H1 (cell line): ENCODE data around the gene DLX4. TPM values are rescaled to one million over a fixed set of nuclear protein-coding genes. Genes with fewer than 3 reads are reported as not detected.
A peak's percentile ranks its signal among the peaks of the same experiment; 100 is the strongest.

Experiments used
- CTCF ChIA-PET: fragments of 300-600 bp; sonication (Branson Sonifier 250); formaldehyde crosslinking; loops from one replicate; lab custom pipeline; 2021; ENCODE audit not compliant: partially characterized antibody; lab: Charles Lee
- POLR2A ChIA-PET: fragments of 300-600 bp; sonication (Branson Sonifier 250); formaldehyde crosslinking; loops from one replicate; lab custom pipeline; 2021; ENCODE audit warnings: inconsistent platforms; ENCODE audit not compliant: partially characterized antibody; lab: Charles Lee
- DNase-seq, 2 experiments: peaks; one replicate each; pipeline versions ENCODE4 v3.0.0 to v3.0.0-alpha.2; 2010 to 2022; ENCODE audit warnings: low spot score in 2 of 2, low read depth in 1 of 2, mixed read lengths in 1 of 2
- FAIRE-seq: peaks from 2 replicates; lab custom pipeline; 2011; peaks lifted over from hg19 to GRCh38; lab: Jason Lieb, UNC
- H2AFZ ChIP-seq: 2 replicates; pipeline ENCODE4 v1.8.1; 2012; ENCODE audit warnings: low read length, inconsistent platforms
- H2AK5ac ChIP-seq: 2 replicates; pipeline ENCODE4 v1.6.1; 2013; ENCODE audit warnings: low read depth, low read length
- H2BK120ac ChIP-seq: replicated peaks from 2 replicates; pipeline ENCODE3; 2013; ENCODE audit warnings: low read depth, low read length, inconsistent platforms
- H2BK12ac ChIP-seq: 2 replicates; pipeline ENCODE4 v1.6.1; 2013; ENCODE audit warnings: low read depth, low read length
- H2BK15ac ChIP-seq: 2 replicates; pipeline ENCODE4 v1.6.1; 2013; ENCODE audit warnings: low read length
- H2BK20ac ChIP-seq: 2 replicates; pipeline ENCODE4 v1.6.1; 2013; ENCODE audit warnings: low read length
- H2BK5ac ChIP-seq: 2 replicates; pipeline ENCODE4 v1.6.1; 2013; ENCODE audit warnings: low read depth, low read length
- H3K14ac ChIP-seq: 2 replicates; pipeline ENCODE4 v1.6.1; 2013; ENCODE audit warnings: inconsistent platforms; ENCODE audit not compliant: insufficient read length
- H3K18ac ChIP-seq: 2 replicates; pipeline ENCODE4 v1.6.1; 2013; ENCODE audit warnings: low read length; ENCODE audit errors: extremely low read depth
- H3K23ac ChIP-seq: 2 replicates; pipeline ENCODE4 v1.6.1; 2013; ENCODE audit warnings: inconsistent platforms; ENCODE audit not compliant: insufficient read length
- H3K23me2 ChIP-seq: 2 replicates; pipeline ENCODE4 v1.6.1; 2013; ENCODE audit warnings: low read depth, low read length
- H3K27ac ChIP-seq: 2 replicates; pipeline ENCODE4 v1.6.1; 2011; ENCODE audit warnings: low read depth, low read length, inconsistent platforms
- H3K27me3 ChIP-seq, 4 experiments: replicated peaks in 1 of 4; 1 replicate in 1 of 4; 2 replicates in 3 of 4; pipeline versions ENCODE4 v1.6.1 to v1.8.1; 2011 to 2013; ENCODE audit warnings: low read length in 3 of 4, mild to moderate bottlenecking in 3 of 4, inconsistent platforms in 2 of 4, mixed read lengths in 2 of 4, moderate library complexity in 1 of 4; ENCODE audit not compliant: control insufficient read depth in 3 of 4, insufficient read depth in 3 of 4; ENCODE audit errors: extremely low read depth in 1 of 4
- H3K36me3 ChIP-seq, 4 experiments: 2 replicates each; pipeline versions ENCODE4 v1.6.1 to v1.8.1; 2011 to 2013; ENCODE audit warnings: mild to moderate bottlenecking in 4 of 4, low read length in 3 of 4, moderate library complexity in 2 of 4, control low read depth in 1 of 4, inconsistent platforms in 1 of 4; ENCODE audit not compliant: insufficient read depth in 4 of 4, control insufficient read depth in 2 of 4
- H3K4ac ChIP-seq: replicated peaks from 2 replicates; pipeline ENCODE3; 2013; ENCODE audit warnings: low read length, low read depth, mixed read lengths, inconsistent platforms; ENCODE audit not compliant: insufficient read length
- H3K4me1 ChIP-seq, 4 experiments: replicated peaks in 1 of 4; 1 replicate in 1 of 4; 2 replicates in 3 of 4; pipeline versions ENCODE4 v1.6.1 to v1.8.1; 2011 to 2013; ENCODE audit warnings: low read length in 3 of 4, inconsistent platforms in 2 of 4, mixed read lengths in 1 of 4; ENCODE audit not compliant: insufficient read depth in 4 of 4, control insufficient read depth in 3 of 4
- H3K4me2 ChIP-seq, 2 experiments: 2 replicates each; pipeline versions ENCODE4 v1.6.1 to v1.8.1; 2011 to 2013; ENCODE audit warnings: low read depth in 2 of 2, low read length in 2 of 2, control low read depth in 1 of 2, inconsistent platforms in 1 of 2, mild to moderate bottlenecking in 1 of 2; ENCODE audit not compliant: insufficient read depth in 1 of 2
- H3K4me3 ChIP-seq, 4 experiments: fragments of 200-600, 300-600 bp in 1 of 4; sonication (generic), shearing (Covaris generic), sonication (Bioruptor Twin) in 1 of 4; 2 replicates each; pipeline versions ENCODE4 v1.5.1 to v1.8.1; 2011 to 2016; ENCODE audit warnings: low read length in 4 of 4, low read depth in 3 of 4, control low read depth in 2 of 4, inconsistent platforms in 2 of 4, mild to moderate bottlenecking in 2 of 4, mixed read lengths in 1 of 4, moderate library complexity in 1 of 4; ENCODE audit not compliant: insufficient read depth in 2 of 4; ENCODE audit errors: extremely low read depth in 1 of 4
- H3K56ac ChIP-seq: replicated peaks from 2 replicates; pipeline ENCODE3; 2013; ENCODE audit warnings: low read depth, mild to moderate bottlenecking, mixed read lengths, low read length, inconsistent platforms; ENCODE audit not compliant: insufficient read length
- H3K79me1 ChIP-seq: 2 replicates; pipeline ENCODE4 v1.6.1; 2013; ENCODE audit warnings: low read depth, low read length, control low read depth
- H3K79me2 ChIP-seq, 2 experiments: 2 replicates each; pipeline versions ENCODE4 v1.6.1 to v1.8.1; 2012 to 2013; ENCODE audit warnings: low read length in 2 of 2, mild to moderate bottlenecking in 2 of 2, inconsistent platforms in 1 of 2; ENCODE audit not compliant: insufficient read depth in 2 of 2, control insufficient read depth in 1 of 2
- H3K9ac ChIP-seq, 4 experiments: replicated peaks in 1 of 4; 1 replicate in 1 of 4; 2 replicates in 3 of 4; pipeline versions ENCODE4 v1.6.1 to v1.8.1; 2011 to 2013; ENCODE audit warnings: low read depth in 3 of 4, low read length in 3 of 4, control low read depth in 2 of 4, mild to moderate bottlenecking in 2 of 4, moderate library complexity in 2 of 4, inconsistent platforms in 1 of 4; ENCODE audit errors: extremely low read depth in 1 of 4
- H3K9me3 ChIP-seq, 2 experiments: 2 replicates each; pipeline versions ENCODE4 v1.6.1 to v1.8.1; 2012 to 2013; ENCODE audit warnings: mild to moderate bottlenecking in 2 of 2, moderate library complexity in 2 of 2, control low read depth in 1 of 2, inconsistent platforms in 1 of 2, low read depth in 1 of 2, low read length in 1 of 2, mixed read lengths in 1 of 2; ENCODE audit not compliant: insufficient read depth in 2 of 2
- H4K20me1 ChIP-seq, 2 experiments: replicated peaks in 1 of 2; 2 replicates each; pipeline versions ENCODE3 to v1.8.1; 2011 to 2013; ENCODE audit warnings: inconsistent platforms in 2 of 2, low read length in 2 of 2, mild to moderate bottlenecking in 1 of 2; ENCODE audit not compliant: insufficient read depth in 2 of 2, control insufficient read depth in 1 of 2
- H4K5ac ChIP-seq: 2 replicates; pipeline ENCODE4 v1.6.1; 2013; ENCODE audit warnings: low read length, low read depth, mixed read lengths, inconsistent platforms; ENCODE audit not compliant: insufficient read length
- H4K8ac ChIP-seq: 2 replicates; pipeline ENCODE4 v1.8.0; 2013; ENCODE audit warnings: mild to moderate bottlenecking, moderate library complexity, low read length, inconsistent platforms; ENCODE audit not compliant: insufficient read depth; ENCODE audit errors: extremely low read depth
- H4K91ac ChIP-seq: replicated peaks from 2 replicates; pipeline ENCODE3; 2013; ENCODE audit warnings: low read length, mixed read lengths, inconsistent platforms; ENCODE audit not compliant: insufficient read length
- BCL11A ChIP-seq, 2 experiments: IDR thresholded peaks; one replicate each; pipeline ENCODE4 v1.6.1; 2011; ENCODE audit warnings: low read depth in 2 of 2, low read length in 2 of 2, mild to moderate bottlenecking in 2 of 2
- BRCA1 ChIP-seq: IDR thresholded peaks from 2 replicates; pipeline ENCODE4 v1.6.1; 2012; ENCODE audit warnings: low read depth, low read length, improper control_type of control experiment
- CBX5 ChIP-seq: fragments of 300-800, 300-1000 bp; sonication (generic); IDR thresholded peaks from 2 replicates; pipeline ENCODE4 v1.7.1; 2016; ENCODE audit warnings: antibody characterized with exemption, low read length, low read depth
- CBX8 ChIP-seq: fragments of 300-800, 300-1000 bp; sonication (generic); IDR thresholded peaks from 2 replicates; pipeline ENCODE4 v1.7.1; 2016; ENCODE audit warnings: low read depth, low read length, borderline replicate concordance
- CREB1 ChIP-seq: IDR thresholded peaks from 2 replicates; pipeline ENCODE4 v1.6.1; 2012; ENCODE audit warnings: inconsistent platforms
- EP300 ChIP-seq, 2 experiments: IDR thresholded peaks; 1 replicate in 1 of 2; 2 replicates in 1 of 2; pipeline ENCODE4 v1.6.1; 2011 to 2012; ENCODE audit warnings: low read depth in 2 of 2, low read length in 2 of 2, mild to moderate bottlenecking in 2 of 2, borderline replicate concordance in 1 of 2, inconsistent platforms in 1 of 2, moderate library complexity in 1 of 2
- FOSL1 ChIP-seq: IDR thresholded peaks from 2 replicates; pipeline ENCODE4 v1.6.1; 2011; ENCODE audit warnings: mild to moderate bottlenecking, low read depth, low read length, moderate library complexity; ENCODE audit not compliant: insufficient read depth
- GABPA ChIP-seq: IDR thresholded peaks from 2 replicates; pipeline ENCODE4 v1.6.1; 2011; ENCODE audit warnings: mild to moderate bottlenecking, low read length, moderate library complexity, borderline replicate concordance; ENCODE audit not compliant: insufficient read depth
- POLR2A ChIP-seq, 2 experiments: IDR thresholded peaks; 1 replicate in 1 of 2; 2 replicates in 1 of 2; pipeline ENCODE4 v1.6.1; 2011; ENCODE audit warnings: low read depth in 2 of 2, low read length in 2 of 2, mild to moderate bottlenecking in 2 of 2; ENCODE audit errors: control extremely low read depth in 1 of 2
- RBBP5 ChIP-seq: IDR thresholded peaks from 2 replicates; pipeline ENCODE4 v1.7.1; 2012; ENCODE audit warnings: low read depth, mild to moderate bottlenecking, inconsistent platforms, low read length, moderate library complexity, borderline replicate concordance
- RNF2 ChIP-seq: fragments of 200-900, 300-1000 bp; sonication (generic); IDR thresholded peaks from 2 replicates; pipeline ENCODE4 v1.7.1; 2016; ENCODE audit warnings: borderline replicate concordance, low read depth, mild to moderate bottlenecking, antibody characterized with exemption, low read length; ENCODE audit not compliant: poor library complexity, severe bottlenecking; ENCODE audit errors: missing control alignments
- SIRT6 ChIP-seq: IDR thresholded peaks from one replicate; pipeline ENCODE4 v1.7.1; 2012; ENCODE audit warnings: low read length, inconsistent platforms
- SP1 ChIP-seq: IDR thresholded peaks from 2 replicates; pipeline ENCODE4 v1.6.1; 2011; ENCODE audit warnings: low read depth, low read length
- TEAD4 ChIP-seq: IDR thresholded peaks from 2 replicates; pipeline ENCODE4 v1.6.1; 2012; ENCODE audit warnings: low read depth, low read length, inconsistent platforms, mixed read lengths
- WGBS, 2 experiments: shearing (Covaris generic) in 1 of 2; methylation state at CpG; one replicate each; pipeline versions ENCODE4 v1.1.6 to v1.1.7; 2013 to 2015; ENCODE audit warnings: low lambda C conversion rate in 2 of 2, mixed read lengths in 2 of 2, inconsistent platforms in 1 of 2, low coverage in 1 of 2, missing lambda C conversion rate in 1 of 2; ENCODE audit not compliant: insufficient replicate concordance in 2 of 2, insufficient coverage in 1 of 2, insufficient read length in 1 of 2; ENCODE audit errors: extremely low coverage in 1 of 2, missing lambda C conversion rate in 1 of 2; 5-methylcytosine and 5-hydroxymethylcytosine counted together
- polyA plus RNA-seq, 7 experiments: library from polyadenylated mRNA; depleted of rRNA in 3 of 7; stranded (reverse) in 5 of 7; unstranded in 2 of 7; fragments of >200 nt in 5 of 7; fragments of 200-250 nt in 2 of 7; gene quantifications; 1 replicate in 5 of 7; 2 replicates in 1 of 7; 4 replicates in 1 of 7; pipeline versions ENCODE4 v1.2.1 to v1.2.3, GENCODE V29; 2011 to 2013; ENCODE audit warnings: missing spikeins in 2 of 7, mixed read lengths in 2 of 7
- total RNA-seq: library from RNA; stranded (reverse); fragmentation: NEBNext Ultra II Directional; extraction: Animal tissue kit (Norgen Biotek cat#: 25700); gene quantifications from 2 replicates; pipeline ENCODE4 v1.2.1, GENCODE V29; 2021

The DLX4 gene
- total and polyA plus RNA-seq, 2 of the 8 experiments (the other 6 are each of a cell fraction or from before 2014, with no cell fraction given): 0.67 to 0.80 TPM

DNA sequence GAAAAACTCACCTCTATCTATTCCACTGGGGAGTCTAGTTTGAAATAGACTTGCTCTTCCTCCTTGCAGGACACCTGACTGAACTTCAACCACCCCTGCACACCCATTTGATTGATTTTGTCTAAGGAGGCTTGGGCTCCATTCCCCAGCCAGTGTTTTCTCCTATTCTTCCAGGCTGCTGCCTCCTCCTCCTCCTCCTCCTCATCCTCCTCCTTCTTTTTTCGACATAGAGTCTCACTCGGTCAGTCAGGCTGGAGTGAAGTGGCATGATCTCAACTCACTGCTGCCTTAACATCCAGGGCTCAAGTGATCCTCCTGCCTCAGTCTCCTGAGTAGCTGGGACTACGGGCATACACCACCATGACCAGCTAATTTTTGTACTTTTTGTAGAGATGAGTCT is 1.8 kb upstream of the DLX4 start:
- no peak overlapping the region for H2BK120ac ChIP-seq
- H4K5ac ChIP-seq: no peak overlapping the region
- no peak overlapping the region for H3K56ac ChIP-seq
- H3K79me1 ChIP-seq: no peaks in the 10 kb centered on the region
- no peak overlapping the region for H3K4ac ChIP-seq
- H2BK12ac ChIP-seq: no peak overlapping the region
- CTCF ChIA-PET: interaction anchor here (0.8 to 2.6 kb wide), 11 partner anchors 10 to 87 kb away, joined by 3 to 22 read pairs (median 5); partner anchors contain the start of gene DLX3
- H3K79me2 ChIP-seq: no peaks in the 10 kb centered on the region
- FAIRE-seq: no peak
- H2AFZ ChIP-seq: no peak overlapping the region
- H4K91ac ChIP-seq: no peak overlapping the region
- H2BK20ac ChIP-seq: no peak overlapping the region
- 31% methylated on average over 3 of the region's 3 CpGs; no CpG with 5 or more reads in 1 of the 2 experiments for WGBS, 2 experiments
- H3K23ac ChIP-seq: no peak overlapping the region
- H3K23me2 ChIP-seq: peaks cover 17% of the 10 kb centered on the region
- no peaks in the 10 kb centered on the region for H3K9me3 ChIP-seq
- DNase-seq: no peak
- no peak overlapping the region for H3K27ac ChIP-seq
- H2AK5ac ChIP-seq: no peak overlapping the region
- no peak overlapping the region for H3K4me3 ChIP-seq
- no peak overlapping the region for H3K18ac ChIP-seq
- H3K36me3 ChIP-seq: peaks cover 0 to 8% (median 0%) of the 10 kb centered on the region in 4 experiments; a peak in 2 of 8 replicates
- H3K14ac ChIP-seq: no peak overlapping the region
- POLR2A ChIA-PET: interaction anchor here (0.8 to 1.4 kb wide), 4 partner anchors 10 to 92 kb away, joined by 3 to 5 read pairs (median 4); no protein-coding TSS in a partner anchor
- H3K4me2 ChIP-seq: no peak overlapping the region; a peak in 1 of 4 replicates
- H2BK15ac ChIP-seq: no peak overlapping the region
- H3K4me1 ChIP-seq: peaks cover 0 to 41% (median 31%) of the 10 kb centered on the region in 4 experiments; a peak in 6 of 7 replicates
- no peak overlapping the region for H2BK5ac ChIP-seq
- no peak overlapping the region for H3K9ac ChIP-seq
- peaks cover 20 to 30% of the 10 kb centered on the region in 2 experiments for H4K20me1 ChIP-seq
- H3K27me3 ChIP-seq: peaks cover 90 to 100% (median 96%) of the 10 kb centered on the region in 4 experiments
- no peak overlapping the region for H4K8ac ChIP-seq
- TF ChIP-seq BCL11A (IDR thresholded peaks at IDR 0.05; ENCODE audit: low read depth in 2 of 2, low read length in 2 of 2) (no peak), BRCA1 (no peak), CBX8 (no peak), EP300 (IDR thresholded peaks at IDR 0.05; ENCODE audit: borderline replicate concordance in 1 of 2, low read depth in 2 of 2, low read length in 2 of 2) (no peak), CREB1 (no peak), POLR2A (IDR thresholded peaks at IDR 0.05; ENCODE audit: control extremely low read depth in 1 of 2, low read depth in 2 of 2, low read length in 2 of 2) (no peak), RBBP5 (no peak), RNF2 (peak; percentile 7), SP1 (no peak), FOSL1 (no peak), TEAD4 (no peak), CBX5 (no peak), SIRT6 (no peak), GABPA (no peak)
